ENCODE measurements around the gene DCXR.

- TF ChIP-seq EZH2phosphoT487 (IDR thresholded peaks at IDR 0.05; ENCODE audit: insufficient read depth, low read depth) (no peak), EZH2 (IDR thresholded peaks at IDR 0.05; ENCODE audit: insufficient read depth, poor library complexity, severe bottlenecking) (no peak)
These were observed 24.7 kb downstream of the DCXR start for GRCh38 chr17:82012640-82013295.
